NCI-H146 treated with DMSO at 0.1 percent for 48 hours (cell line): ENCODE data around the gene FGGY.
A peak's percentile ranks its signal among the peaks of the same experiment; 100 is the strongest.
"Not testable (repeated sequence)": the region's sequence is repeated elsewhere in the genome, so short reads cannot be mapped to it uniquely, and the experiment has no call there.

Source experiments
- DNase-seq: peaks from one replicate; lab custom pipeline; 2025; ENCODE audit not compliant: unreplicated experiment; lab: John Stamatoyannopoulos, UW

Gene FGGY

DNA sequence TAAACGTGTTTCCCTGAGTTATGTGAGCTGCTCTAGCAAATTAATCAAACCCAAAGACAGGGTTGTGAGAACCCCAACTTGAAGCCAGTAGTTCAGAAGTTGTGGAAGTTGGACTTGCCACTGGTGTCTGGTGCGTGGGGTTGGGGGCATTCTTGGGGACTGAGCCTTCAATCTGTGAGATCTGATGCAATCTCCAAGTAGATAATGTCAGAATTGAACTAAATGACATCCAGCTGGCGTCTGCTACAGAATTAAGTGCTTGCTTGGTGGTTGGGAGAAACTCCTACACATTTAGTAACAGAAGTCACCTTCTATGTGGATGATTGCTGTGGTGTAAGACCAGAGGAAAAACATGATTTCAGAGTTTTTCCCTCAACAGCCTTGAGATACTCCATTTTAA, 207.4 kb downstream of the FGGY start:
- no peak for DNase-seq

DNA sequence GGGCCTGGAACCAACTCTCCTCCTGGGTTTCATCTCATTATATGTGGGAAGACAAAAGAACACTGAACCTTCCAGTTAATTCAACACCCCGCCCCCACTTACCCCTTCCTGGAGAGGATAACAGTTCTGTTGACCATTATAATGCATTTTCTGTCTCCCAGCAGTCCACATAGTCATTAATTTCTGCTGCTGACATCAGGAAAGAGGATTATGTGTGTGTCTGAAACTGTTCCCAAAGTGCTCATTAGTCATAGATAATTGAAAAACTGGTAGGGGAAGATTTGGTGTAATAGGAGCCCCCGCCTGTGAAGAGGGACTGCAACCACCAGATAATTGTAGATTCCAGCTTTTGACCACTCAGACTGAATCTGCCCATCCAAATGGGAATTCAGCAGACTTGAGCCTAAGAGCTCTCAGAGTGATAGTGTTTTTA, 208.7 kb downstream of the FGGY start:
- DNase-seq = no peak

DNA sequence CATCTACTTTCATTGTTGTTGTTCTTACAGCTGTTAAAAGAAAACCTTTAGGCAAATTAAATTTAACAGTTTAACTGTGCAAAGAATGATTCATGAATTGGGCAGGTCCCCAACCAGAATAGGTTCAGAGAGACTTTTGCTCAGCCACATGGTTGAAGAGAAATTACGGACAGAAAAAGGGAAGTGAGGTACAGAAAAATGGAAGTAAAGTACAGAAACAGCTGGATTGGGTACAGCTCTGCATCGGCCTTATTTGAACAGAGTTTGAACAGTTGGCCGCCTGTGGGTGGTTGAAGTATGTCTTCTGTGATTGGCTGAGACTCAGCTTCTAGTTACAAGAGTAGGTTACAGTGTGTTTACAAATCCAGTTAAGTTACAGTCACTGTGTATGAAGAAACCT, 210.1 kb downstream of the FGGY start:
- DNase-seq = no peak

DNA sequence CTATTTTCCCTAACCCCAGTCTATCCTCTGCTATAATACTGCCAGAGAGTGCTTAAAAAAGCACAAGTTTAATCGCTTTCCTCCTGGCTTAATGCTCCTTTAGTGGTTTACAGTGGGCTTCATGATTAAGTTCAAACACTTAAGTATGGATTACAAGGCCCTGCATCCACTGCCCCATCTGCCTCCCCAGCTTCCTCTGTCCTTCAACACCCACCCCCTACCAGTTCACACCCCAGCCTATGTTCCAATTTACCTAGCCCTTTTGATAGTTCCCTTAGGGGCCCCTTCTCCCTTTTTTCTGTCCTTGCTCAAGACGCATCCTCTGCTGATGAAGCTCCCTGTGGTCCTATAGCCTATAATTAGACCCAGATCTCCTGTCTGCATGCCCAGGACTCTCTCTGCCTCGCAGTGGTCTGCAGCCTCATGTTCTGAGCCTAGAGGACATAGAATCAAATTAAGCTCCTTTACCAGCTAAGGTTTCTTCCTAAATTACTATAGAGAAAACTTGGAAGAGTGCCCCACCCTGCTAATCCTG, 212.5 kb downstream of the FGGY start:
- no peak for DNase-seq

DNA sequence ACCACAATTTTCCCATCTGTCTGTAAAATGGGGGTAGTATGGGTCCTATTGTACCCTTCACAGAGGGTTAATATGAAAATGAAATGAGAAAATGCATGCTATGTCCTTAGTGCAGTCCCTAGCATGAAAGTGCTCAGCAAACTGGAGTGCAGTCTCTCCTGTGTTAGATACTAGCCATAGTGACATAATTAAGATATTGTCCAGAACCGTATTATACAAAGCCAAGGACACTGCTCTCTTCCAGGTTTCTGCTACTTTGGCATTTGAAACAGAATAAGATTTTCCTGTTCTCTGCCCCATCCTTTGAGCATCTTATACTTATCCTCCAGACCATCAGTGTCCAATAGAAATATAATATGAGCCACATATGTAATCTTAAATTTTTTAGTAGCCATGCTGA, 213.4 kb downstream of the FGGY start:
- no peak for DNase-seq

DNA sequence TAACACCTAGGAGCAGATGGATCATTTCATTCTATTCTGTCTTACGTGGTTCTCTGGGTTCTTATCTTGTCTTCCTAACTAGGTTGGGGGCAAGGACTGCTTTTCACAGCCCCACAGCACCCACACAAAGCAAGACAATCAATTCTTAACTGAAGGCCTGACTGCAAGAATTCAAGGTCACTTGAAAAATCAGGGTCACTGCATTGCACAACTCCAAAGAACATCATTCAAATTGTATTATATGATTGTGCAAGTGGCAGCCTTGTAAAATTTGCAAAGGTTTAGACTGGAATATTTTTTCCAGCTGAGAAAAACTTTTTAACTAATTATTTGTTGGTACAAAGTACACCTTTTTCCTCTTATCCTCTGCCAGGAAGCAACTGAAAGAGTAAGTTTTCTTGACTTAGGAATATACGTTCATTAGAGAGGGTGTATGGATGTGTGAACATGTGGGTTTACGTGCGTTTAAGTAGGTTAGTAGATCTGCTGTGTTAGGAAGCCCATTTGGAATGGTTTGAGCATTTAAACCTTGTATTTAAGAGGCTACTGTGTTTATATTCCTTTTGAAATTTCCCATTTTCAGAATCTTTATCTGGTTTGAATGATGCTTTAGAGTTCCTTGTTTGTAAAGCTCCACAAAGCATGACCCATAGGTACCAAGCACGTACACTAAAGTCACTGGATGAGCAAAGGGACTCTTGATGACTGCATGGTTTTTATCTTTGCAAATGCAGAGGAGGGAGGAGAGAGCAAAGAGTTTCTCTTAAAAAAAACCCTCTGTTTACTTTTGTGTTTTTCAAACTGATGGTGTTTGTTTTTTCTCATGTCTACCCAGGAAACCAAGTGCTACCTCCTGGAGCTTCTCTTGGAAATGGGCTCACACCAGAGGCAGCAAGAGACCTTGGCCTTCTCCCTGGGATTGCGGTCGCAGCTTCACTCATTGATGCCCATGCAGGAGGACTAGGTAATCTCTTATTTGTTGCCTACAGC, 214.9 kb downstream of the FGGY start:
- no peak for DNase-seq

DNA sequence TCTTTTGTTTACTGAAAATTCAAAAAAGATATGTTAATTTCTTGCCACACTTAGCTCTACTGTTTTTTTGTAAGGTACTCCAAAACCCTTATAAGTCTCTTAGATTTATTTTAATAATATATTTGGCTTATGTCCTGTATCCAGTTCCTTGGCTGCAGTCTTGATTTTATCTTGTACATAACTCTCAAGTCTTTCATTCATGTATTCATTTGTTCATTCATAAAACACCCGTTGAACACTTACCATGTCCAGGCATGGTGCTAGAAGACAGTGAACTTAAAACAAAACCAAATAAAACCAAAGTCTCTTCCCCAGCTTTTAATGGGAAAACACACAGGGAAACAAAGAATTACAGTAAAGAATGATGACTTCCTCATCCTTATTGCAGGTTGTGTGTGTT, 215.8 kb downstream of the FGGY start:
- DNase-seq = no peak

DNA sequence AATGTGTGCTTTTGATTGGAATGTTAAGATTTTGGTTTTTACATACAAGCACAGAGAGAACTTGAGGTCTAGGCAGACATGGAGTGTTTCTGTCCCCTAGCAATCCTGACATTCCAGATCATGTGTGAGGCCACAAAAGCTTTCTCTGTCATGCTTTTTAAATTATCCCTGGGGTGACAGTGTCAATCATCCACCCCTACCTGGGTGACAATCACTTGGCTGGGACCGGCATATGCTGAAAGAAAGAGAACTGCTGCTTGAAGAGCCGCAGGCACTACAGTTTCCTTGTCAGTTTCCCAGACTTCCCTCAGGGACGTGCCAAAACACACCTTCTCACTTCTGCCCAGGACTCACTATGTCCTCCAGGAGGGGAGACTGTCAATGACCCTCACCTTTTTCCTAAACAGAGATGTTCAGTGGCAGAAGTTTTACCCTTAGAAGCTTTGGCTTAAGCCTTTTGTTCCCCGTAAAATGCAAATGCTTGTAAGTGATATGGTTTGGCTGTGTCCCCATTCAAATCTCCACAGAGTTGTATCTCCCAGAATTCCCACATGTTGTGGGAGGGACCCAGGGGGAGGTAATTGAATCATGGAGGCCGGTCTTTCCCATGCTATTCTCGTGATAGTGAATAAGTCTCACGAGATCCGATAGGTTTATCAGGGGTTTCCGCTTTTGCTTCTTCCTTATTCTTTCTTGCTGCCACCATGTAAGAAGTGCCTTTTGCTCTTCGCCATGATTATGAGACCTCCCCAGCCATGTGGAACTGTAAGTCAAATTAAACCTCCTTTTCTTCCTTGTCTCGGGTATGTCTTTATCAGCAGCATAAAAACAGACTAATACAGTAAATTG, 217.4 kb downstream of the FGGY start:
- no peak for DNase-seq

DNA sequence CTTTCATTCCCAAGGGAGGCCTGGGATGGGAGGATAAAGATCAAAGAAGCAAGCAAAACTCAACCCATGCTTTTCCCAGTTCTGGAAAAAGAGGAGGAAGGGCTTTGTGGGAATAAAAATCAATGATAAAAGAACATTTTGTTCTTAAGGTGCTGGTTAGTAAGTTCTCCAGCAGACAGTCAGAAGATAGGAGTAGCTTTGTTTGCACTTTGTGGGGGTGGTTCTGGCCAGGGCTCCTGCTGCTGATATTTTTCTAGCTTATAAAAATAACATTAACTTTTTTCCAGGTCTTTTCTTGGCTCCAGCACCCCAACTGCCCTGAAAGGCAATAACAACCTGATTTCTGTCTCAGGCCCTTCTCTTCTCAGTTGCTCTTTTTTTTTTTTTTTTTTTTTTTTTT, 220.0 kb downstream of the FGGY start:
- DNase-seq = no peak

DNA sequence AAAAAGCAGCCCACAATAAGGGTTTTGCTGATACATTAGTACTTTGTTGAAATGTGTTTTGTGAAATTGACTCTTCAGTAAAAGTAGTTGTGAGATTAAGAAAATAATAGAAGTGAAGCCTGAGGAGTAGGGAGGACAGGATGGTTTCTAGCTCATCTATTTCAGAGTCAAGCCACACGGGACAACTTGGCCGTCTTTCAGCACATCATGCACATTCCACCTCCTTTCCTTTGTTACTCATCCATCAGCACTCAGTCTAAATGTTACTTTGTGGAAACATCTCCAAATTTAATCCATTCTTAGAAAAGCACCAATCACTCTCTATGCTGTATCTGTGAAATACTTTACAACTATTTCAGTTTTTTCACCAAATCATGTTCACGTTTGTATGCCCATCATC, 223.3 kb downstream of the FGGY start:
- DNase-seq = no peak

DNA sequence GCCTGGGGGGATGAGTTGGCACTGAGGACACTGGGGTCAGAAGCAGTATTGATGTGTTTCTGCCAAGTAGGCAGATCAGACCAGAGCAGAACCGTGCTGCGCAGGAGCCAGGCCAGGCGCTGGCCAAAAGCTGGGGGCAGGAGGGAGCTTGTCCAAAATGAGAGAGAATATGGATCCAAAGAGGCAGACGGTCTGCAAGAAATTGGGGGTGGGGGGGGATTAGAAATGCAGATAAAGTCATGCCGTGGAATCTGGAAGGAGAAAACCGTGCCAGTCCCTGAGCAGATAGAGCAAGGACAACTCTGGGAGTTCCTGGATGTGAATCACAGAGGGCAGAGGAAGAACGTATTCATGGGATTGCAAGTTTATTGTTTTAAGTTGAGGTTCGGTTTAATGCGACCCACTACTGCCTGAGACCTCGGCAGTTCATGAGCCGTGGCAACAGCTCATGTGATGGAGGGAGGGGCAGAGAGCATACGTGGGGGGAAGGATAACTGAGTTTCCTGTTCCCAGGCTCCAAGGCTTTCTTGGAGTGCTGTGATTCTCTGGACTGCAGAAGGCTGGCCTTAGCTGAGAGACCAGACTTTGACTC, 224.0 kb downstream of the FGGY start:
- no peak for DNase-seq

DNA sequence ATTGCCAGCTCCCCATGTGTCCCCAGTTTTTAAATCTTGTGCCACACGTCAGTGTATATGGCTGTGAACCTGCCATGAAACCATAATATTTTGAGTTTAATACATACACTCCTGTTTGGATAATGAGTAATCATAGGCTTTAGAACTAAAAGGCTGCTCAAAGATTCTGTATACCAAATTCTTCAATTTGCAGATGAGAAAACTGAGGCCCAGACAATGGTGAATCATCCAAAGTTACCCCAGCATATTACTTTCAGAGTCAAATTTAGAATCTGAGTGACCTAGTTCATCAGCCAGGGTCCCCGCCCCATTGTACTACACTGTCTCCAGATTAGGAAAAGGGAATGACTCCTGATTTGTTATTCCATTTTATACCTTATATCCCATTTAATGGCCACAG, 224.6 kb downstream of the FGGY start:
- no peak for DNase-seq

DNA sequence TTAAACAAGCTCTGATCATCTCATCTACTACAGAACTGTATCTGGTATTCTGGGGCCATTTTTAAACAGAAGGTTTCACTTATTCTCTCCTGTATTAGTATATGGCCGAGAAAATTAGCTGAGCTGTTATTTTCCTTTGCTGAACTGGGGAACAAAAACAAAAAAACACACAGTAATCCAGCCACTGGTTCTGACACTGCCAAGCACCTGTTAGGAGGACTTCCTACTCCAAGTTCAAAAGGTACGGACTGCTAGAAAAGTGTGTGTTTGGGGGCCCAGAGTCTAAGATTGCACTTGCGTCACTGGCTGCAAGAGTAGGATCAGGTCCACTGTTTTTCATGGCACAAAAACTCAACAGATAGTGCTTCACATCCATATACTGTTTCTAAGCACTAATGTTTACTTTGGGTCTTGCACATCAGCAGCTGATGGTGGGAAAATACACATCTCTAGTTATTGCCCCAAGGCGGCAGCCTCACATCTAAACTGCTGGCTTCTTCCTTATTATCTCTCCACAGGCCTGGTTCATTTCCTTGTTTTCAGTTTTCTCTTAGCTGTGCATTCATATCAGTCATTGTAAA, 226.1 kb downstream of the FGGY start:
- peak; percentile 20 for DNase-seq

DNA sequence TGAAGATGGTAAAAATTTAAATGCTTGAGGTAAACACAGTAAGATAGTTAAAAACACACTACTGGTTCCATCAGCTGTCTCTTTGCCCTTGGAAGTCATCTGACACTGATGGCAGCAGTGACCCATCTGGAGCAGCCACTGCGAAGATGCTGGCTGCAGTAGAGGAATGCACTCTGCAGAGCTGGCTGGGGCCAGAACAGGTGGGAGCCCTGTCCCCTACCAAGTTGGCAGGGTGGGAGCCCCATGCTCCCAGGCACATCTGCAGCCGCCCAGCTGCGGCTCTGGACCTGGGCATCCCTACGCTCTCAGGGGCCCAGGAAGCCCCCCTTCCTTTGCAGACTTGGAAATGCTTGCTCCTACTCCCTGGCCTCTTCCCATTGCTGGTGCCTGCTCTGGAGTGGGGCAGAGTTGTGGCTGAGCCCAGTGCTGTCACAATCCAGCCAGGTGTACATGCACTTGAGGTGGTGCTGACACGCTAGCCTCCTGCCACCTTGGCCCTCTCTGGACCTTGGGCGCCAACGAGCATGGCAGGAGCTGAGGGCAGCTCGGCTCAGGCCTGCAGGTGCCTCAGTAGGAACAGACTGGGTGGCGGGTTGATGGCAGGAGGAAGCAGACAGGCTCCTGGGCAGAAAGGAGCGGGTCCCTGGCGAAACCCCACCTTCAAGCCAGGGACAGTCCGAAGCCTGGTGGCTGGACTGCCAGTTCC, 227.0 kb downstream of the FGGY start:
- DNase-seq = no peak

DNA sequence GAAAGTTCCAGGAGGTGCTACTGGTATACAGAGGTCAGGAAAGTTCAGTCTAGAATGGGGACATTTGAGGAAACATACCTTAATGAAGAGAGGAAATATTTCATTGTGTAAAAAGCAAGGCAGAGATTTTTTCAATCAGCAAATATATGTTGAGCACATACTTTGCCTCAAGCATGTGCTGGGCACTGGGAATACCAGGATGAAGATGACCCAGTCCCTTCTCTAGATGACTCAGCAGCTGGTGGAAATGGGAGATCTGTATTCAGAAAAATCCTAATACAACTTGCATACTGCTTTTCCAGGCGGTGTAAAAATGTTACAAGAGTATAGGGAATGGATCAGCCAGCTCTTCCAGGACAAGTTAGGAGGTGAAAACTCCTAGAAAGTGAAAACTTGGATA, 229.3 kb downstream of the FGGY start:
- DNase-seq = no peak

DNA sequence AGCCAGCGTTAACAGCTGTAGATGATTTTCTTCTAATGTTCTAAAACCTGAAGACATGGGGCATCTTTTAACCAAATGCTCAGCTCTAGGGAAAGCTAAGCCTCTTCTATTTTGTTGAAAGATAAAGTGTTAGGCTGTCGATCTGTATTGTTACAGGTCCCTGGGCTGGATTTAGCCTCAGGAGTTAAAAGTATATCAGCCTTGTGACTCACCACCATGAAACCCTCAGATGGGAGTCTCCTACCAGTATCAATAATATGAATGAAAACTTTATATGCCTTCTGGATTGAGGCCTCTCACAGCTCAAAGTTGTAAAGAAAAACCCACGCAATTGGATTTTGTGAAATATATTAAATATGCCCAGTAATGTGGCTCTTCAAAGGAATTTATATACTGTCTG, 231.6 kb downstream of the FGGY start:
- DNase-seq = no peak

DNA sequence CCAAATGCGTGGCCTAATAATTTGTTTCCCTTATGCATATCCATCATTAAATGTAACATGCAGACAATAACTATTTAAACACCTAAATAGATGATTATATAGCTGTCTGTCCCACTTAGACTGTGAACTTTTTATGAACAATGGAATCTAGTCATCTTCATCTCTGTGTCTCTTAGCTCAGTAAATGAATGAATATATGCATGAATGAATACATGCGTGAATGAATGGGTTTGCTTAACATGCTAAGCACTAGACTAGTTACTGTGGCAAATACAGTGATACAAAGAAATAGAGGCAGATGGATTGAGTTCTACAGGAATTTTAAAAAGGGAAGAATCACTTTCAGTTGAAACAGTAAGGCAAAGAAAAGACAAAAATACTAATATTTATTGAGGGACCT, 232.0 kb downstream of the FGGY start:
- no peak for DNase-seq

DNA sequence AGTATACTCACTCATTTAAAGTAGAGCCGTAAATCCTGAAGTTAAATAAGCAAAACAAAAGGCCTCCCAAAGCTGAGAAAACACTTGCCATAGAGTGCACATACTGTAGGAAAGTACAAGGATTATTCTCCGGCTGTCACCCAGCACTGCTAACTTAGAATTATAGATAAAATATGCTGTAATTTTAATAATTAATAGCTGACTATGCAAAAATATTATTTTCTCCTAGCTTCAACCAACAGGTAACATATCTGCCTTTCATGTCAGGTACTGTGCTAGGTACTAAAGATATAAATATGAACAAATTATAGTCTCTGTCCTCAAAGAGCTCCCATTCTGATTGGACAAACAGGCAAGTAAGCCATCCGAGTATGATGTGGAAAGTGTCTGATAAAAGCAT, 233.2 kb downstream of the FGGY start:
- DNase-seq = no peak

DNA sequence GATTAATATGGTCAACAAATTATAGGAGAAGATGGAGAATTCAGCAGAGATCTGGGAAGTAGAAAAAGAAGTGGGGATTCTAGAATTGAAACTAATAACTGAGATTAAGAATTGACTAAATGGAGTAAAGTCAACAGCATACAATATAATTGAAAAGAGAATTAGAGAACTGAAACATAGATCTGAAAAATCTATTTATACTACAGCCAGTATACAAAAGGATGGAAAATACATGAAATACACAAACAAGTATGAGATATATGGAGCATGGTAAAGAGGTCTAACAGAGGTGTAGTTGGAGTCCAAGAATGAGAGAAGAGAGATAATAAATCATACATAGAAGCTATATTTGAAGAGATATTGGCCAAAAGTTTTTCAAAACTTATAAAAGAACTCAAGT, 235.2 kb downstream of the FGGY start:
- no peak for DNase-seq

DNA sequence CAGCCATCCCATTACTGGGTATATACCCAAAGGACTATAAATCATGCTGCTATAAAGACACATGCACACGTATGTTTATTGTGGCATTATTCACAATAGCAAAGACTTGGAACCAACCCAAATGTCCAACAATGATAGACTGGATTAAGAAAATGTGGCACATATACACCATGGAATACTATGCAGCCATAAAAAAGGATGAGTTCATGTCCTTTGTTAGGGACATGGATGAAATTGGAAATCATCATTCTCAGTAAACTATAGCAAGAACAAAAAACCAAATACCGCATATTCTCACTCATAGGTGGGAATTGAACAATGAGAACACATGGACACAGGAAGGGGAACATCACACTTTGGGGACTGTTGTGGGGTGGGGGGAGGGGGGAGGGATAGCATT, 241.6 kb downstream of the FGGY start:
- DNase-seq = not testable (repeated sequence)
